GM19455 (cell line): Measurements from ENCODE around the gene LIN37.
"Not testable (repeated sequence)": the region's sequence is repeated elsewhere in the genome, so short reads cannot be mapped to it uniquely, and the experiment has no call there.

Experiments used
- ATAC-seq: cut with Tn5 transposase; IDR thresholded peaks from one replicate; pipeline ENCODE4 v1.9.1; 2021; ENCODE audit not compliant: unreplicated experiment

The LIN37 gene

DNA sequence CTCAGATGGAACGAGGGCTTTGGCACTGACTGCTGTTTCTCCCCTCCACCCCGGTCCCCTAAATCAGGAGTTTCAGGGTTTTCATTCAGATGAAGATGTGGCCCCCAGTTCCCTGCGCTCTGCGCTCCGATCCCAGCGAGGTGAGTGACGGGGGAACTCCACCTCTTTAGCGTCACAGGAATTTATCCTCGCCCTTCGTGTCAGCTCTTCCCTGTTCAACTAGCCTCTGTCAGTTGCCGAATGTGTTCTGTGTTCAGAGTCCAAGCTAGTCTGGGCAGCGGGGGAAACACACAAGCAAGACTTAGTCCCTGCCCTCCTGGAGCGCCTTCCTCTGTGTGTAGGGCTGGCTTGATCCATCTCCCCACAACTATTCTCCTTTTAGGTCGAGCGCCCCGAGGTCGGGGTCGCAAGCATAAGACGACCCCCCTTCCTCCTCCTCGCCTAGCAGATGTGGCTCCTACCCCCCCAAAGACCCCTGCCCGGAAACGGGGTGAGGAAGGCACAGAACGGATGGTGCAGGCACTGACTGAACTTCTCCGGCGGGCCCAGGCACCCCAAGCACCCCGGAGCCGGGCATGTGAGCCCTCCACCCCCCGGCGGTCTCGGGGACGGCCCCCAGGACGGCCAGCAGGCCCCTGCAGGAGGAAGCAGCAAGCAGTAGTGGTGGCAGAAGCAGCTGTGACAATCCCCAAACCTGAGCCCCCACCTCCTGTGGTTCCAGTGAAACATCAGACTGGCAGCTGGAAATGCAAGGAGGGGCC lies 28.8 kb upstream of the LIN37 start:
- ATAC-seq, result no peak

- no peak for ATAC-seq
These were observed 28.2 kb upstream of the LIN37 start for GRCh38 chr19:35720163-35720524.

- ATAC-seq, result no peak
These were observed 27.7 kb upstream of the LIN37 start for GRCh38 chr19:35720648-35721047.

- ATAC-seq, result no peak
These were observed 27.0 kb upstream of the LIN37 start for GRCh38 chr19:35721374-35721773.

- no peak for ATAC-seq
These were observed 25.9 kb upstream of the LIN37 start for GRCh38 chr19:35722461-35722860.

DNA sequence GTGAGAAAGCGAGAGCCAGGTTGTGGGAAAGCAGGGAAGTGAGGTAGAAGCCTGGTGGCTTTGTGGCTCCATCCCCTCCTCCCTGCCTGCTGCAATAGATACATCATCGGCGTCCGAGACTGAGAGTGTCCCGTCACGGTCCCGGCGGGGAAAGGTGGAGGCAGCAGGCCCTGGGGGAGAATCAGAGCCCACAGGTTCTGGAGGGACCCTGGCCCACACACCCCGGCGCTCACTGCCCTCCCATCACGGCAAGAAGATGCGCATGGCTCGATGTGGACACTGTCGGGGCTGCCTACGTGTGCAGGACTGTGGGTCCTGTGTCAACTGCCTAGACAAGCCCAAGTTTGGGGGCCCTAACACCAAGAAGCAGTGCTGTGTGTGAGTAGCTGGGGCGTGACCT lies 25.5 kb upstream of the LIN37 start:
- ATAC-seq, result no peak

DNA sequence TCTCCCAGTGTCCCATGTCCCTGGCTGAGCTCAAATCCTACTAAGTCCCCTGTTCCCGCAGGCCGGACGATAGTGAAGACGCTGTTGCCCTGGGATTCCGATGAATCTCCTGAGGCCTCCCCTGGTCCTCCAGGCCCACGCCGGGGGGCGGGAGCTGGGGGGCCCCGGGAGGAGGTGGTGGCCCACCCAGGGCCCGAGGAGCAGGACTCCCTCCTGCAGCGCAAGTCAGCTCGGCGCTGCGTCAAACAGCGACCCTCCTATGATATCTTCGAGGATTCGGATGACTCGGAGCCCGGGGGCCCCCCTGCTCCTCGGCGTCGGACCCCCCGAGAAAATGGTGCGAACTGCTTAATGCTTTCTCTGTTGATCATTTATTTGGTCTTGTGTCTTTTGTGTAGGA lies 24.7 kb upstream of the LIN37 start:
- no peak for ATAC-seq

DNA sequence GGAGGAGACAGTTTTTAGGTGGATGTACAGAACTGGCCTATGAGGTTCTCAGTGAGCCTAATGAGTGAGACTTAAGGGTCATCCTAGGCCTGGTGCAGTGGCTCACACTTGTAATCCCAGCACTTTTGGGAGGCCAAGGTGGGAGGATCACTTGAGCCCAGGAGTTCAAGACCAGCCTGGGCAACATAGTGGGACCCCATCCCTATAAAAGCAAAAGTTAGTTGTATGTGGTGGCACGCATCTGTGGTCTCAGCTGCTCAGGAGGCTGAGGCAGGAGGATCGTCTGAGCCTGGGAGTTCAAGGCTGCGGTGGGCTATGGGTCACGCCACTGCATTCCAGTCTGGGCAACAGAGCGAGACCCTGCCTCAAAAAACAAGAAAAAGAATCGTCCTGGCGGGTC lies 24.2 kb upstream of the LIN37 start:
- ATAC-seq, result not testable (repeated sequence)

DNA sequence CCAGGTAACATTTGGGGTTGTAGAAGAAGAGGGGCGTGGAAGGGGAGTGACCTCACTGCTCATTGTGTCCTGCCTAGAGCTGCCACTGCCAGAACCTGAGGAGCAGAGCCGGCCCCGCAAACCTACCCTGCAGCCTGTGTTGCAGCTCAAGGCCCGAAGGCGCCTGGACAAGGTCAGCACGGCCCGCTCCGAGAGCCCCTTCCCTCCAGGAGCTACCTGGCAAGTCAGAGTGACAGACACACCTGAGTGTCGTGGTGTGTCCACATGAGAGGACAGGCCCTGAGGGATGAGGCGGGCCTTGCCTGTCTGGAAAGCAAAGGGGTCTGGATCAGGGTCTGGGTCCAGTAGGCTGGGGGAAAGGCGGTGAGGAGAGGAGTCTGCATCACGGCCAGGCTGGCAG lies 23.8 kb upstream of the LIN37 start:
- no peak for ATAC-seq

DNA sequence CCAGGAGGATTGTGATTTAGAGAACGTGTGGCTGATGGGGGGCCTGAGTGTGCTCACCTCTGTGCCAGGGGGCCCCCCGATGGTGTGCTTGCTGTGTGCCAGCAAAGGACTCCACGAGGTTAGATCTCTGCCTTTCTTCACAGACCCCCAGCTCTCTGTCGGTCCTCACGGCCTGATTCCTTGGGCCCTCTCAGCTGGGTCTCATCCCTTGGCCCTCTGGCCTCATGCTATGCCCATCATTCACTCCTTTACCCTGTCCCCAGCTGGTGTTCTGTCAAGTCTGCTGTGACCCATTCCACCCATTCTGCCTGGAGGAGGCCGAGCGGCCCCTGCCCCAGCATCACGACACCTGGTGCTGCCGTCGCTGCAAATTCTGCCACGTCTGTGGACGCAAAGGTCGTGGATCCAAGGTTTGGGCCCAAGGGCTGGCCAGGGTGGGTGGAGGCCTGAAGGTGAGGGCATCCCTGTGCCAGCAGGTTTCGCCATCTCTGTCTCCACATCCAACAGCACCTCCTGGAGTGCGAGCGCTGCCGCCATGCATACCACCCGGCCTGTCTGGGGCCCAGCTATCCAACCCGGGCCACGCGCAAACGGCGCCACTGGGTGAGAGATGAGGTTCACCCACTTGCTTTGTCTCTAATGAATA lies 23.0 kb upstream of the LIN37 start:
- ATAC-seq, result no peak

GRCh38 chr19:35727053-35727955 lies 21.1 kb upstream of the LIN37 start:
- no peak for ATAC-seq

- no peak for ATAC-seq
These were observed 20.2 kb upstream of the LIN37 start for GRCh38 chr19:35727956-35728706.

GRCh38 chr19:35729021-35729420 lies 19.4 kb upstream of the LIN37 start:
- no peak for ATAC-seq

GRCh38 chr19:35729763-35730162 lies 18.6 kb upstream of the LIN37 start:
- no peak for ATAC-seq

DNA sequence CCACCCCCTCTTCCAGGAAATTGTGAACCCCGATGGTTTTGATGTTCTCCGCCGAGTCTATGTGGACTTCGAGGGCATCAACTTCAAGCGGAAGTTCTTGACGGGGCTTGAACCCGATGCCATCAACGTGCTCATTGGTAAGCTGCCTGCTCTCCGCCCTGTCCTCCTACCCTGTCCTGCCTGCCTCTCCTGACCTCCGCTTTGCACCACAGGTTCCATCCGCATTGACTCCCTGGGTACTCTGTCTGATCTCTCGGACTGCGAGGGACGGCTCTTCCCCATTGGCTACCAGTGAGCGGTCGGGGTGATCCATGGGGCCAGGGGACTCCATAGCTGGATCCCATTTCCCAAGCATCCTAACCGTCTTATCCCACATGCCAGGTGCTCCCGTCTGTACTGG lies 18.1 kb upstream of the LIN37 start:
- ATAC-seq, result no peak

DNA sequence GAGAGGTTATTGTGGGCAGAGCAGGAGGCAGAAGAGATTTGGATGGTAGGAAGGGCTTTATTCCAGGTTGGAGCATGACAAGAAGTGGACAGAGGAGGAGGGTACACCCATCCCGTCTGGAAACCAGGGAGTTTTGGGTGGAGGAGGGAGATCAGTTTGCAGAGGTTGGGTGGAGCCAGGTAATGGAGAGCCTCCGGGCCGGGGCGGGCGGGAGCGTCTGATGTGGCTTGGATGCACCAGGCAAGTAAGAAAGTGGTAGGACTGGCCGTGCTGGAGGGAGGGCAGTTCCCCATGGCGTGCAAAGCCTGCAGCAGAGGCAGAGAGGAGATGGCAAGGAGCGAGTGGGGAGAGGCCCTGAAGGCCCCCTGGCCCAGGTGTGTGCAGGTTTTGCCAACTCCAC lies 17.0 kb upstream of the LIN37 start:
- no peak for ATAC-seq

DNA sequence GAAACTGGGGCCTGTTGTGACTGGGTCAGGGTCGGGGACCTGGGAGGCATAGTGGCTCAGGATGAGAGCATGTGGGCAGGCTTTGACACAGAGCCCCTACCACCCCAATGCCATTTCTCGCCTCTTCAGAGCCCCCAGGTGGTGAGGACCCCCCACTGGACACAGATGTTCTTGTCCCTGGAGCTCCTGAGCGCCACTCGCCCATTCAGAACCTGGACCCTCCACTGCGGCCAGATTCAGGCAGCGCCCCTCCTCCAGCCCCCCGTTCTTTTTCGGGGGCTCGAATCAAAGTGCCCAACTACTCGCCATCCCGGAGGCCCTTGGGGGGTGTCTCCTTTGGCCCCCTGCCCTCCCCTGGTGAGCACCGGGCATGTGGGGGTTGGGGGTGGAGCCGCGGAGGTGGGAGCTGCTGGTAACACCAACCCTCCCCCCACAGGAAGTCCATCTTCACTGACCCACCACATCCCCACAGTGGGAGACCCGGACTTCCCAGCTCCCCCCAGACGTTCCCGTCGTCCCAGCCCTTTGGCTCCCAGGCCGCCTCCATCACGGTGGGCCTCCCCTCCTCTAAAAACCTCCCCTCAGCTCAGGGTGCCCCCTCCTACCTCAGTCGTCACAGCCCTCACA lies 16.5 kb upstream of the LIN37 start:
- no peak for ATAC-seq

DNA sequence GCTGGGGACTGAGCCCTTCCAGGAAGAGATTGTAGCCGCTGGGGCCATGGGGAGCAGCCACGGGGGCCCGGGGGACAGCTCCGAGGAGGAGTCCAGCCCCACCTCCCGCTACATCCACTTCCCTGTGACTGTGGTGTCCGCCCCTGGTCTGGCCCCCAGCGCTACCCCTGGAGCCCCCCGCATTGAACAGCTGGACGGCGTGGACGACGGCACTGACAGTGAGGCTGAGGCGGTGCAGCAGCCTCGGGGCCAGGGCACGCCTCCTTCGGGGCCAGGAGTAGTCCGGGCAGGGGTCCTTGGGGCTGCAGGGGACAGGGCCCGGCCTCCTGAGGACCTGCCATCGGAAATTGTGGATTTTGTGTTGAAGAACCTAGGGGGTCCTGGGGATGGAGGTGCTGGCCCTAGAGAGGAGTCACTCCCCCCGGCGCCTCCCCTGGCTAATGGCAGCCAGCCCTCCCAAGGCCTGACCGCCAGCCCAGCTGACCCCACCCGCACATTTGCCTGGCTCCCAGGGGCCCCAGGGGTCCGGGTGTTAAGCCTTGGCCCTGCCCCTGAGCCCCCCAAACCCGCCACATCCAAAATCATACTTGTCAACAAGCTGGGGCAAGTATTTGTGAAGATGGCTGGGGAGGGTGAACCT lies 15.7 kb upstream of the LIN37 start:
- no peak for ATAC-seq

GRCh38 chr19:35733180-35734125 lies 14.9 kb upstream of the LIN37 start:
- no peak for ATAC-seq
